SU-DHL-6 (cell line): Measurements from ENCODE around the gene ZSCAN1.

Source experiments
- H2AFZ ChIP-seq: fragments of 200-600 bp; sonication (generic); 2 replicates; pipeline ENCODE4 v1.6.1; 2014; ENCODE audit warnings: low read depth, mild to moderate bottlenecking, moderate library complexity, mixed read lengths, antibody characterized with exemption, low read length; ENCODE audit not compliant: severe bottlenecking
- H3F3A ChIP-seq: fragments of 200-600 bp; shearing (Covaris generic); 2 replicates; pipeline ENCODE4 v1.6.0; 2016; ENCODE audit warnings: antibody characterized with exemption, mild to moderate bottlenecking; ENCODE audit not compliant: insufficient read depth
- H3K27ac ChIP-seq: fragments of 200-600 bp; sonication (generic); 2 replicates; pipeline ENCODE4 v1.5.1; 2016; ENCODE audit warnings: low read depth, mild to moderate bottlenecking, low read length, moderate library complexity, mixed read lengths
- H3K27me3 ChIP-seq: fragments of 200-600 bp; sonication (generic), shearing (Covaris generic); 2 replicates; pipeline ENCODE4 v1.6.0; 2014; ENCODE audit warnings: mild to moderate bottlenecking, low read length
- H3K36me3 ChIP-seq: fragments of 200-600 bp; sonication (generic); 2 replicates; pipeline ENCODE4 v1.6.1; 2014; ENCODE audit warnings: mild to moderate bottlenecking, low read length, mixed read lengths
- H3K4me2 ChIP-seq: fragments of 300-600, 200-600 bp; shearing (Covaris generic), sonication (generic); 2 replicates; pipeline ENCODE4 v1.6.0; 2014; ENCODE audit warnings: low read length, low read depth, mild to moderate bottlenecking; ENCODE audit not compliant: poor library complexity, severe bottlenecking
- H3K4me3 ChIP-seq: fragments of 200-600 bp; sonication (generic); 2 replicates; pipeline ENCODE4 v1.5.1; 2014; ENCODE audit warnings: antibody characterized with exemption, low read length, mild to moderate bottlenecking, mixed read lengths; ENCODE audit not compliant: insufficient read depth, poor library complexity, severe bottlenecking
- H3K79me2 ChIP-seq: fragments of 200-600 bp; sonication (generic); 2 replicates; pipeline ENCODE4 v1.6.1; 2014; ENCODE audit warnings: mild to moderate bottlenecking, low read length, moderate library complexity; ENCODE audit not compliant: insufficient read depth
- H3K9ac ChIP-seq: fragments of 200-600 bp; sonication (generic); 2 replicates; pipeline ENCODE4 v1.7.0; 2014; ENCODE audit warnings: mild to moderate bottlenecking, low read length
- H3K9me2 ChIP-seq: fragments of 200-600 bp; sonication (generic); replicated peaks from 2 replicates; pipeline ENCODE4 v1.6.1; 2014; ENCODE audit warnings: low read length; ENCODE audit not compliant: insufficient read depth
- H3K9me3 ChIP-seq: fragments of 200-600 bp; sonication (generic); 2 replicates; pipeline ENCODE4 v1.6.1; 2014; ENCODE audit warnings: low read length, mixed read lengths; ENCODE audit not compliant: insufficient read depth
- H4K20me1 ChIP-seq: fragments of 200-600 bp; sonication (generic); 2 replicates; pipeline ENCODE4 v1.6.1; 2014; ENCODE audit warnings: low read depth, mild to moderate bottlenecking, antibody characterized with exemption, low read length, moderate library complexity, mixed read lengths
- CTCF ChIP-seq: fragments of 200-600 bp; sonication (generic); IDR thresholded peaks from one replicate; pipeline ENCODE4 v1.5.1; 2017; ENCODE audit warnings: antibody characterized with exemption, mild to moderate bottlenecking, low read length, moderate library complexity; ENCODE audit not compliant: insufficient read depth, poor library complexity, severe bottlenecking
- EZH2phosphoT487 ChIP-seq: fragments of 200-600 bp; sonication (generic), shearing (Covaris generic); conservative IDR thresholded peaks from 2 replicates; pipeline ENCODE4 v1.6.1; 2018; ENCODE audit warnings: mild to moderate bottlenecking, antibody characterized with exemption, low read length, moderate library complexity, mixed read lengths

ZSCAN1 gene

DNA sequence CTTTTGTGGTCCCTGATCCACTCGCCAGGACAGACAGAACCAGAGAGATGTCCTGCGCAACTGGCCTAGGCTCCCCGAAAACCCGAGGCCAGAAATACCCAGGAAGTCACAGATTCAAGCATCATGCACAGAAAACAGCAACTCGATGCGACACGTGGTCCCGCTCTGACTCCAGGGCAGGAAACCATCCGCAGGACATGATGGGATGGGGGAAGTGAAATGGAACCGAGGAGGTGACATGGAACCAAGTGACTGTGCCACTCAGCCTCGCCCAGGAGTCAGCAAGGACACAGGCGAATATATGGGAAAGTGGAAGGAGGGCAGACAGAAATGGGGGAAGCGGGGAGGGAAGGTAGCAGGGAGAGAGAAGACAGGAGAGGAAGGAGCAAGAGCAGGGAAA lies 63.1 kb downstream of the ZSCAN1 start:
- Histone ChIP-seq H3K4me3 (no peak overlapping the region), H3K9me2 (no peaks in the 10 kb centered on the region), H3K9ac (no peak overlapping the region), H3K27ac (no peak overlapping the region), H3K79me2 (no peaks in the 10 kb centered on the region), H4K20me1 (no peaks in the 10 kb centered on the region), H3F3A (no peaks in the 10 kb centered on the region), H2AFZ (no peak overlapping the region), H3K27me3 (no peaks in the 10 kb centered on the region), H3K9me3 (peaks cover 3% of the 10 kb centered on the region; the same call in 1 of the 2 replicates), H3K36me3 (no peaks in the 10 kb centered on the region), H3K4me2 (no peak overlapping the region)
- no peak for TF ChIP-seq EZH2phosphoT487
- TF ChIP-seq CTCF = no peak

DNA sequence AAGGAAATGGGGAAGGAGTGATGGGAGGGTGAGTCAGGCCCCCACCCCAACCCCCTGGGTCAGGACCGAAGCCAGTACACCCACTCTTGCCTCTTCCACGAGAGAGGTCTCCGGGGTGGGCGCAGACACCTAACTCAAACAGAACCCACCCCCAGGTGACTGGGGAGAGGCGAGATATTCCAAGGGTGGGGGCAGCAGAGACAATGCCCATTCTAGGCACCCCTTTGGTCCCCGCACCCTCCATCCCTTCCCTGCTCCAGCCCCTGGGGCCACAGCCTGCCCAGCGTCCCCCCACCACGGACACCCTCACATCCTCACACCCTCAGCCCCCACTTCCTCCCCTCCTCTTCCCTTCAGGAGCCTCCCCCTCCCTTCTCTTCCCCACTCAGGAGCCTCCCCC lies 63.5 kb downstream of the ZSCAN1 start:
- Histone ChIP-seq H3K27ac (no peak overlapping the region), H3K9me2 (no peaks in the 10 kb centered on the region), H3K4me3 (peak overlapping the region; percentile 74), H2AFZ (no peak overlapping the region), H3K9me3 (peaks cover 3% of the 10 kb centered on the region; the same call in 1 of the 2 replicates), H3K36me3 (no peaks in the 10 kb centered on the region), H3K27me3 (no peaks in the 10 kb centered on the region), H3K4me2 (peak overlapping the region; percentile 58), H3F3A (no peaks in the 10 kb centered on the region), H4K20me1 (no peaks in the 10 kb centered on the region), H3K9ac (peak overlapping the region; percentile 69; the same call in 1 of the 2 replicates), H3K79me2 (no peaks in the 10 kb centered on the region)
- TF ChIP-seq CTCF (no peak), EZH2phosphoT487 (no peak)

GRCh38 chr19:58097781-58098681 lies 64.2 kb downstream of the ZSCAN1 start, which contains the start of gene ZSCAN18:
TSS of gene ZSCAN18 (minus strand) at chr19:58098231. CDS start at chr19:58090267, 7,964 bp downstream.
- no peak within 1 kb of the TSS for H3K27ac ChIP-seq
- peaks cover 3% of the 10 kb centered on the region; the same call in 1 of the 2 replicates for H3K9me3 ChIP-seq
- peak within 1 kb of the TSS; percentile 74 for H3K4me3 ChIP-seq
- no peaks in the 10 kb centered on the region for H3F3A ChIP-seq
- H3K9ac ChIP-seq = peak within 1 kb of the TSS; percentile 69
- TF ChIP-seq EZH2phosphoT487 = no peak
- H3K36me3 ChIP-seq = no peaks in the 10 kb centered on the region
- H3K4me2 ChIP-seq = peak within 1 kb of the TSS; percentile 67
- peak within 1 kb of the TSS; percentile 65 for H2AFZ ChIP-seq
- H3K9me2 ChIP-seq = no peaks in the 10 kb centered on the region
- no peaks in the 10 kb centered on the region for H3K79me2 ChIP-seq
- H3K27me3 ChIP-seq = no peaks in the 10 kb centered on the region
- H4K20me1 ChIP-seq = no peaks in the 10 kb centered on the region

DNA sequence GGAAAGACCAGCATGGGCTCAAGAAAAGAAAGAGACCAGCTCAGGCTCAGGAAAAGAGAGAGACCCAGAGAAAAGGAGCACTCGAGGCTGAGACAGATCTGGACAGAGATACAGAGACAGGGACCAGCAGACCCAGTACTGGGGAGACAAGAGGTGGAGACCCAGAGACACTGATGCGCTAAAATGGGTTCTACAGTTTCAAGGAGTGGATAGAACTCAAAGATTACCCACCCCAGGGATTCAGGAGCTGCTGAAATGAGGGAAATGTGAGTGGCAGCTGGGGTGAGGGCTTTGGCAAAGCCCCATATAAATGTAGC lies 64.8 kb downstream of the ZSCAN1 start:
- peak overlapping the region; percentile 65 for H2AFZ ChIP-seq
- no peaks in the 10 kb centered on the region for H3K9me2 ChIP-seq
- H3K36me3 ChIP-seq = no peaks in the 10 kb centered on the region
- no peaks in the 10 kb centered on the region for H3K79me2 ChIP-seq
- H3K4me2 ChIP-seq = peak overlapping the region; percentile 67
- no peaks in the 10 kb centered on the region for H3F3A ChIP-seq
- no peak overlapping the region for H3K27ac ChIP-seq
- H3K9ac ChIP-seq = peak overlapping the region; percentile 21; the same call in 1 of the 2 replicates
- peak overlapping the region; percentile 51 for H3K4me3 ChIP-seq
- peaks cover 6% of the 10 kb centered on the region; the same call in 1 of the 2 replicates for H3K9me3 ChIP-seq
- no peaks in the 10 kb centered on the region for H3K27me3 ChIP-seq
- no peaks in the 10 kb centered on the region for H4K20me1 ChIP-seq
- TF ChIP-seq EZH2phosphoT487 = no peak
- no peak for TF ChIP-seq CTCF
